ENCODE measurements around the gene GLT1D1.

The GLT1D1 gene

GRCh38 chr12:129009833-129010622 is 156.8 kb downstream of the GLT1D1 start:
- no peak for DNase-seq

- no peak for DNase-seq
Measured at GRCh38 chr12:129016159-129016558, 162.9 kb downstream of the GLT1D1 start.

GRCh38 chr12:129025055-129025454 is 171.8 kb downstream of the GLT1D1 start:
- DNase-seq: no peak

- no peak for DNase-seq
Measured at GRCh38 chr12:129028844-129029243, 175.6 kb downstream of the GLT1D1 start.
